Tongue (tissue), 2 donors: ENCODE results near the gene RAP1GAP. TPM values are rescaled to one million over a fixed set of nuclear protein-coding genes. Genes with fewer than 3 reads are reported as not detected.
A peak's percentile ranks its signal among the peaks of the same experiment; 100 is the strongest.

Experiments
- DNase-seq: peaks from one replicate; pipeline ENCODE4 v3.0.0-alpha.2; 2015
- total RNA-seq: library from RNA; depleted of rRNA; stranded (reverse); fragments of >200 nt; gene quantifications from one replicate; pipeline ENCODE4 v1.2.3, GENCODE V29; 2014

Gene RAP1GAP
- total RNA-seq, 1 donor from 2014 or later: 2.7 TPM

- no peak for DNase-seq
Measured at GRCh38 chr1:21625390-21626190, 43.6 kb downstream of the RAP1GAP start.

GRCh38 chr1:21624571-21625389 is 44.4 kb downstream of the RAP1GAP start:
- DNase-seq: peak; percentile 82

GRCh38 chr1:21623410-21623961 is 45.7 kb downstream of the RAP1GAP start:
- DNase-seq: peak; percentile 80

- DNase-seq: peak; percentile 64
Measured at GRCh38 chr1:21622466-21623315, 46.5 kb downstream of the RAP1GAP start.

GRCh38 chr1:21621761-21622436 is 47.3 kb downstream of the RAP1GAP start:
- no peak for DNase-seq

GRCh38 chr1:21621051-21621450 is 48.1 kb downstream of the RAP1GAP start:
- DNase-seq: no peak

- peak; percentile 85 for DNase-seq
Measured at GRCh38 chr1:21620496-21620895, 48.7 kb downstream of the RAP1GAP start.

- no peak for DNase-seq
Measured at GRCh38 chr1:21620011-21620410, 49.1 kb downstream of the RAP1GAP start.

GRCh38 chr1:21619375-21619947 is 49.7 kb downstream of the RAP1GAP start:
- DNase-seq: no peak

GRCh38 chr1:21618561-21619374 is 50.4 kb downstream of the RAP1GAP start:
- DNase-seq: peak; percentile 85

- DNase-seq: no peak
Measured at GRCh38 chr1:21618059-21618458, 51.1 kb downstream of the RAP1GAP start.

- no peak for DNase-seq
Measured at GRCh38 chr1:21617126-21617738, 51.9 kb downstream of the RAP1GAP start.

GRCh38 chr1:21616372-21616771 is 52.8 kb downstream of the RAP1GAP start:
- no peak for DNase-seq

- peak; percentile 20 for DNase-seq
Measured at GRCh38 chr1:21614419-21615115, 54.6 kb downstream of the RAP1GAP start.

GRCh38 chr1:21613072-21613867 is 55.9 kb downstream of the RAP1GAP start:
- no peak for DNase-seq

- no peak for DNase-seq
Measured at GRCh38 chr1:21612057-21612456, 57.1 kb downstream of the RAP1GAP start.

- DNase-seq: no peak
Measured at GRCh38 chr1:21610989-21611785, 58.0 kb downstream of the RAP1GAP start.
